ENCODE data around the gene QSER1.

DNA sequence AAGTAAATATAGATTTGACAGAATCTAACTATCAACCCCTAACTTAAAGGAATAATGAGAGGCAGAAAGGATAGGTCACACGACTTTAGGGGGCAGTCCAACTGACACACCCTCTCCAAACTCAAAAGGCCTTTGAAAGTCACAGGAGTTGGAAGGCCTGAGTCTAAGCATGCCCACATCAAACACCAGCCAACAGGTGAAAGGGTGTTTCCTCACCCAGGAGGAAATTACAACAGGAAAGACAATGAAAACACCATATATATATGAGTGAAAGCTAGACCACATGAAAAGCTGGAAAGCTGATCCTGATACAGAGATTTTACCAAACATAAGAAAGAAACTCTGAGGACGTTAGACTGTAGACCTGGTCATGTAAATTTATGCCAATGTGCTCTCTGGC, 112.6 kb downstream of the QSER1 start:
- TF ChIP-seq, protein P1, sequence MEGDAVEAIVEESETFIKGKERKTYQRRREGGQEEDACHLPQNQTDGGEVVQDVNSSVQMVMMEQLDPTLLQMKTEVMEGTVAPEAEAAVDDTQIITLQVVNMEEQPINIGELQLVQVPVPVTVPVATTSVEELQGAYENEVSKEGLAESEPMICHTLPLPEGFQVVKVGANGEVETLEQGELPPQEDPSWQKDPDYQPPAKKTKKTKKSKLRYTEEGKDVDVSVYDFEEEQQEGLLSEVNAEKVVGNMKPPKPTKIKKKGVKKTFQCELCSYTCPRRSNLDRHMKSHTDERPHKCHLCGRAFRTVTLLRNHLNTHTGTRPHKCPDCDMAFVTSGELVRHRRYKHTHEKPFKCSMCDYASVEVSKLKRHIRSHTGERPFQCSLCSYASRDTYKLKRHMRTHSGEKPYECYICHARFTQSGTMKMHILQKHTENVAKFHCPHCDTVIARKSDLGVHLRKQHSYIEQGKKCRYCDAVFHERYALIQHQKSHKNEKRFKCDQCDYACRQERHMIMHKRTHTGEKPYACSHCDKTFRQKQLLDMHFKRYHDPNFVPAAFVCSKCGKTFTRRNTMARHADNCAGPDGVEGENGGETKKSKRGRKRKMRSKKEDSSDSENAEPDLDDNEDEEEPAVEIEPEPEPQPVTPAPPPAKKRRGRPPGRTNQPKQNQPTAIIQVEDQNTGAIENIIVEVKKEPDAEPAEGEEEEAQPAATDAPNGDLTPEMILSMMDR (IDR thresholded peaks at IDR 0.05): no peak
- no peak for TF ChIP-seq POLR2A (IDR thresholded peaks at IDR 0.05)

Data from sigmoid colon (tissue), 3 donors.